GM12878 (cell line): ENCODE data around the gene ECT2. TPM values are rescaled to one million over a fixed set of nuclear protein-coding genes. Genes with fewer than 3 reads are reported as not detected.

Source experiments
- ATAC-seq: fragments of 200-7000 bp; cut with Tn5 transposase; 3 replicates; pipeline ENCODE4 v1.9.1; 2020; ENCODE audit warnings: mild to moderate bottlenecking, moderate library complexity
- BruUV-seq: library from RNA; stranded (reverse); fragments of 400-500 nt; replicated peaks from 2 replicates; lab custom pipeline; 2021; lab: Mats Ljungman, UMichigan
- CTCF ChIA-PET: fragments of 300-600 bp; sonication (Branson Sonifier 250); formaldehyde crosslinking; extraction: SDS; loops from one replicate; lab custom pipeline; 2021; ENCODE audit warnings: inconsistent platforms; lab: Yijun Ruan, JAX
- POLR2A ChIA-PET: fragments of 350-600 bp; formaldehyde crosslinking; extraction: SDS; loops from one replicate; lab custom pipeline; 2021; ENCODE audit warnings: inconsistent platforms; lab: Charles Lee
- RAD21 ChIA-PET: fragments of 300-600 bp; sonication (Branson Sonifier 250); formaldehyde crosslinking; loops from one replicate; lab custom pipeline; 2023; ENCODE audit warnings: antibody characterized with exemption; ENCODE audit not compliant: unreplicated experiment; lab: Charles Lee
- SMC1A ChIA-PET: fragments of 300-600 bp; sonication (Branson Sonifier 250); formaldehyde crosslinking; loops from one replicate; lab custom pipeline; 2023; ENCODE audit not compliant: unreplicated experiment, uncharacterized antibody; lab: Charles Lee
- DNase-seq: peaks from one replicate; pipeline ENCODE4 v3.0.0-alpha.2; 2011; ENCODE audit warnings: low read depth, low spot score
- FAIRE-seq: peaks from 3 replicates; lab custom pipeline; 2011; peaks lifted over from hg19 to GRCh38; lab: Jason Lieb, UNC
- H2AFZ ChIP-seq: 2 replicates; pipeline ENCODE4 v1.6.0; 2011; ENCODE audit warnings: low read depth, low read length, control low read depth; ENCODE audit not compliant: control insufficient read depth
- H3K27ac ChIP-seq: 2 replicates; pipeline ENCODE4 v1.5.1; 2011; ENCODE audit warnings: control low read depth; ENCODE audit not compliant: control insufficient read depth, insufficient read depth
- H3K27me3 ChIP-seq, 2 experiments: replicated peaks in 1 of 2; 2 replicates each; pipeline versions ENCODE4 v1.6.0 to v1.6.1; 2011; ENCODE audit warnings: low read length in 1 of 2; ENCODE audit not compliant: control insufficient read depth in 2 of 2, insufficient read depth in 2 of 2
- H3K36me3 ChIP-seq, 2 experiments: 2 replicates each; pipeline ENCODE4 v1.5.1; 2011; ENCODE audit warnings: low read length in 1 of 2; ENCODE audit not compliant: control insufficient read depth in 2 of 2, insufficient read depth in 2 of 2
- H3K4me1 ChIP-seq: 2 replicates; pipeline ENCODE4 v1.6.1; 2011; ENCODE audit warnings: mild to moderate bottlenecking, low read length, moderate library complexity, mixed read lengths; ENCODE audit not compliant: control insufficient read depth, insufficient read depth
- H3K4me2 ChIP-seq: 2 replicates; pipeline ENCODE4 v1.6.0; 2011; ENCODE audit warnings: control low read depth; ENCODE audit not compliant: control insufficient read depth, insufficient read depth
- H3K4me3 ChIP-seq: fragments of 200-600 bp; sonication (generic); 2 replicates; pipeline ENCODE4 v1.5.1; 2016
- H3K79me2 ChIP-seq: 2 replicates; pipeline ENCODE4 v1.6.0; 2011; ENCODE audit warnings: low read length; ENCODE audit not compliant: control insufficient read depth, insufficient read depth
- H3K9ac ChIP-seq: 2 replicates; pipeline ENCODE4 v1.8.0; 2011; ENCODE audit warnings: low read length, control low read depth, mixed read lengths; ENCODE audit not compliant: control insufficient read depth, insufficient read depth
- H3K9me3 ChIP-seq: replicated peaks from 3 replicates; pipeline ENCODE4 v1.5.1; 2011; ENCODE audit warnings: mild to moderate bottlenecking, low read length; ENCODE audit not compliant: control insufficient read depth, insufficient read depth
- H4K20me1 ChIP-seq: 2 replicates; pipeline ENCODE4 v1.6.0; 2011; ENCODE audit not compliant: control insufficient read depth, insufficient read depth
- DPF2 ChIP-seq: fragments of 450-650 bp; IDR thresholded peaks from 2 replicates; pipeline ENCODE4 v1.6.1; 2017; ENCODE audit warnings: mild to moderate bottlenecking
- FOXK2 ChIP-seq: fragments of 450-650 bp; IDR thresholded peaks from 2 replicates; pipeline ENCODE4 v1.6.1; 2017; ENCODE audit warnings: mild to moderate bottlenecking, moderate library complexity
- IKZF1 ChIP-seq: fragments of 450-650 bp; conservative IDR thresholded peaks from 2 replicates; pipeline ENCODE4 v1.6.1; 2017; ENCODE audit warnings: antibody characterized with exemption, mild to moderate bottlenecking
- IKZF2 ChIP-seq, 2 experiments: fragments of 450-650 bp; IDR thresholded peaks; 2 replicates each; pipeline ENCODE4 v1.6.1; 2017; ENCODE audit warnings: mild to moderate bottlenecking in 2 of 2, moderate library complexity in 2 of 2
- MXI1 ChIP-seq: fragments of 150-350 bp; IDR thresholded peaks from 2 replicates; pipeline ENCODE4 v1.6.1; 2011; ENCODE audit warnings: low read depth, mild to moderate bottlenecking, inconsistent platforms, low read length, improper control_type of control experiment
- NBN ChIP-seq: fragments of 450-650 bp; IDR thresholded peaks from 2 replicates; pipeline ENCODE4 v1.6.1; 2016
- NFXL1 ChIP-seq: fragments of 450-650 bp; IDR thresholded peaks from 2 replicates; pipeline ENCODE4 v1.6.1; 2017; ENCODE audit warnings: antibody characterized with exemption, mild to moderate bottlenecking, borderline replicate concordance
- PML ChIP-seq: IDR thresholded peaks from 2 replicates; pipeline ENCODE4 v1.6.1; 2012; ENCODE audit warnings: low read length, inconsistent platforms
- TCF12 ChIP-seq: IDR thresholded peaks from 2 replicates; pipeline ENCODE4 v1.6.1; 2011; ENCODE audit warnings: low read depth, mild to moderate bottlenecking, low read length
- TCF3 ChIP-seq: IDR thresholded peaks from 2 replicates; pipeline ENCODE4 v1.6.1; 2012; ENCODE audit warnings: low read depth, mild to moderate bottlenecking, low read length, borderline replicate concordance; ENCODE audit not compliant: insufficient read depth
- ZNF24 ChIP-seq: fragments of 450-650 bp; IDR thresholded peaks from 2 replicates; pipeline ENCODE4 v1.6.1; 2017; ENCODE audit warnings: antibody characterized with exemption, mild to moderate bottlenecking
- WGBS: methylation state at CpG from one replicate; pipeline ENCODE4 v1.1.6; 2016; ENCODE audit warnings: low lambda C conversion rate; ENCODE audit not compliant: insufficient replicate concordance, insufficient coverage; ENCODE audit errors: missing lambda C conversion rate; 5-methylcytosine and 5-hydroxymethylcytosine counted together
- in situ Hi-C: fragments of 300-500 bp; cut with MboI; formaldehyde crosslinking; loops from 9 replicates; pipeline ENCODE4 v1.14.3; 2018; ENCODE audit warnings: mixed read lengths
- intact Hi-C: fragments of 100-400 bp; cut with micrococcal nuclease; formaldehyde crosslinking; loops from one replicate; pipeline ENCODE4 v1.14.2; 2022; ENCODE audit not compliant: unreplicated experiment
- polyA plus RNA-seq, 11 experiments: library from polyadenylated mRNA; depleted of rRNA in 4 of 11; unstranded in 6 of 11; stranded (reverse) in 5 of 11; fragments of >200 nt; fragmentation: Nextera tagmentation in 4 of 11; fragmentation: Illumina TruSeq in 1 of 11; extraction: Ambion mirVana in 4 of 11; extraction: Trizol in 1 of 11; gene quantifications; 1 replicate in 1 of 11; 2 replicates in 10 of 11; pipeline versions ENCODE4 v1.2.1 to v1.2.3, GENCODE V29; 2011 to 2016; ENCODE audit warnings: inconsistent platforms in 2 of 11, missing spikeins in 2 of 11, low read depth in 1 of 11
- total RNA-seq, 4 experiments: library from RNA; depleted of rRNA in 3 of 4; stranded (reverse); fragments of >200 nt in 3 of 4; fragmentation: Illumina TruSeq in 1 of 4; extraction: Trizol in 1 of 4; gene quantifications; 2 replicates each; pipeline versions ENCODE4 v1.2.1 to v1.2.3, GENCODE V29; 2013 to 2021
- TF ChIP-seq, protein P1 (sequence below): IDR thresholded peaks from 2 replicates; pipeline ENCODE4 v1.6.1; 2012; ENCODE audit warnings: improper control_type of control experiment, low read depth, low read length; ENCODE audit not compliant: insufficient replicate concordance
- TF ChIP-seq, protein P2 (sequence below): fragments of 450-650 bp; IDR thresholded peaks from 2 replicates; pipeline ENCODE4 v1.6.1; 2018; ENCODE audit warnings: borderline replicate concordance, mild to moderate bottlenecking; ENCODE audit not compliant: partially characterized antibody

Gene ECT2
- total and polyA plus RNA-seq, 10 of the 15 experiments (the other 5 are each of a cell fraction or from before 2014, with no cell fraction given), result 21.5 to 47.8 (median 38.2) TPM

DNA sequence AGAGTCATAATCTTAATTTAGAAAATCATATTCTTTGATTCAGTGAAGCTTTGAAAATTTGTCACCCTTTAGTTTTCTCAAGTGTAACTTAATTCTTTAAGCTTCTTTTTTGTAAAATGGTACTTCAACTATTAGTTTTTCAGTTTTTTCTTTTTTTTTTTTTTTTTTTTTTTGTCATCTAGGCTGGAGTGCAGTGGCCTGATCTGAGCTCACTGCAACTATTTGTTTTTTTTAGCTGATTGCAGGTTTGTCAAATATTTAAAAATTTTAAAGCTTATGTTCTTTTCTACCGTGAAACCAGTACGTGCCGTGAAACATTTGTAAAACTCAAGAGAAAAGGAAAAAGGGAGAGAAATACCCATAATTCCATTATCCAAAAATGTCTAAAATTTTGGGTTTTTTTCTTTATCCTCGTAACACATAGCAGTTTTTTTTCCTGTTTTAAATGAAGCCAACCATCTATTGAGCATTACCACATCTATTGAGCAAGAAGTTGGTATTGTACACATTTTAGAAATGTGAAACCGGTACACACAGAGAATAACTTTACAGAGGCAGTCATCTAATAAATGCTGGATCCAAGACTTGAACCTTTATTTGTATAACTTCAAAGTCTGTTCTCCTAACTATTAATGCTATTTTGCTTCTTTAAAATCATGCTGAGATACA, 25.7 kb downstream of the ECT2 start:
- Histone ChIP-seq H3K4me2 (no peak overlapping the region), H3K27me3 (no peaks in the 10 kb centered on the region), H3K79me2 (no peaks in the 10 kb centered on the region), H3K9ac (no peak overlapping the region), H3K4me1 (no peaks in the 10 kb centered on the region), H4K20me1 (no peaks in the 10 kb centered on the region; the same call in 1 of the 2 replicates), H3K36me3 (peaks cover 3 to 14% of the 10 kb centered on the region in 2 experiments), H2AFZ (no peak overlapping the region), H3K4me3 (no peak overlapping the region), H3K27ac (no peak overlapping the region), H3K9me3 (no peaks in the 10 kb centered on the region; the same call in 2 of the 3 replicates)
- ChIA-PET CTCF (interaction anchor here (0.9 to 1.2 kb wide), 2 partner anchors 11 to 26 kb away, joined by 3 to 4 read pairs; partner anchors contain the start of gene ECT2), POLR2A (interaction anchor here (0.6 to 0.9 kb wide), 2 partner anchors 11 to 83 kb away, joined by 4 to 5 read pairs; no protein-coding TSS in a partner anchor), SMC1A (interaction anchor here (0.9 to 1.4 kb wide), 2 partner anchors 26 to 103 kb away, joined by 3 to 4 read pairs; partner anchors contain the start of gene ECT2), RAD21 (no interaction called here)
- WGBS, result 100% methylated on average over 5 of the region's 5 CpGs
- no peak for TF ChIP-seq MXI1
- TF ChIP-seq NBN, result no peak
- TF ChIP-seq IKZF1, result no peak
- TF ChIP-seq, protein P1, sequence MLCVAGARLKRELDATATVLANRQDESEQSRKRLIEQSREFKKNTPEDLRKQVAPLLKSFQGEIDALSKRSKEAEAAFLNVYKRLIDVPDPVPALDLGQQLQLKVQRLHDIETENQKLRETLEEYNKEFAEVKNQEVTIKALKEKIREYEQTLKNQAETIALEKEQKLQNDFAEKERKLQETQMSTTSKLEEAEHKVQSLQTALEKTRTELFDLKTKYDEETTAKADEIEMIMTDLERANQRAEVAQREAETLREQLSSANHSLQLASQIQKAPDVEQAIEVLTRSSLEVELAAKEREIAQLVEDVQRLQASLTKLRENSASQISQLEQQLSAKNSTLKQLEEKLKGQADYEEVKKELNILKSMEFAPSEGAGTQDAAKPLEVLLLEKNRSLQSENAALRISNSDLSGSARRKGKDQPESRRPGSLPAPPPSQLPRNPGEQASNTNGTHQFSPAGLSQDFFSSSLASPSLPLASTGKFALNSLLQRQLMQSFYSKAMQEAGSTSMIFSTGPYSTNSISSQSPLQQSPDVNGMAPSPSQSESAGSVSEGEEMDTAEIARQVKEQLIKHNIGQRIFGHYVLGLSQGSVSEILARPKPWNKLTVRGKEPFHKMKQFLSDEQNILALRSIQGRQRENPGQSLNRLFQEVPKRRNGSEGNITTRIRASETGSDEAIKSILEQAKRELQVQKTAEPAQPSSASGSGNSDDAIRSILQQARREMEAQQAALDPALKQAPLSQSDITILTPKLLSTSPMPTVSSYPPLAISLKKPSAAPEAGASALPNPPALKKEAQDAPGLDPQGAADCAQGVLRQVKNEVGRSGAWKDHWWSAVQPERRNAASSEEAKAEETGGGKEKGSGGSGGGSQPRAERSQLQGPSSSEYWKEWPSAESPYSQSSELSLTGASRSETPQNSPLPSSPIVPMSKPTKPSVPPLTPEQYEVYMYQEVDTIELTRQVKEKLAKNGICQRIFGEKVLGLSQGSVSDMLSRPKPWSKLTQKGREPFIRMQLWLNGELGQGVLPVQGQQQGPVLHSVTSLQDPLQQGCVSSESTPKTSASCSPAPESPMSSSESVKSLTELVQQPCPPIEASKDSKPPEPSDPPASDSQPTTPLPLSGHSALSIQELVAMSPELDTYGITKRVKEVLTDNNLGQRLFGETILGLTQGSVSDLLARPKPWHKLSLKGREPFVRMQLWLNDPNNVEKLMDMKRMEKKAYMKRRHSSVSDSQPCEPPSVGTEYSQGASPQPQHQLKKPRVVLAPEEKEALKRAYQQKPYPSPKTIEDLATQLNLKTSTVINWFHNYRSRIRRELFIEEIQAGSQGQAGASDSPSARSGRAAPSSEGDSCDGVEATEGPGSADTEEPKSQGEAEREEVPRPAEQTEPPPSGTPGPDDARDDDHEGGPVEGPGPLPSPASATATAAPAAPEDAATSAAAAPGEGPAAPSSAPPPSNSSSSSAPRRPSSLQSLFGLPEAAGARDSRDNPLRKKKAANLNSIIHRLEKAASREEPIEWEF, result no peak
- no peak for TF ChIP-seq TCF3
- TF ChIP-seq TCF12, result no peak
- TF ChIP-seq DPF2, result no peak
- no peak for TF ChIP-seq PML
- no peak for TF ChIP-seq FOXK2
- no peak for TF ChIP-seq IKZF2 (IDR thresholded peaks at IDR 0.05)
- TF ChIP-seq, protein P2, sequence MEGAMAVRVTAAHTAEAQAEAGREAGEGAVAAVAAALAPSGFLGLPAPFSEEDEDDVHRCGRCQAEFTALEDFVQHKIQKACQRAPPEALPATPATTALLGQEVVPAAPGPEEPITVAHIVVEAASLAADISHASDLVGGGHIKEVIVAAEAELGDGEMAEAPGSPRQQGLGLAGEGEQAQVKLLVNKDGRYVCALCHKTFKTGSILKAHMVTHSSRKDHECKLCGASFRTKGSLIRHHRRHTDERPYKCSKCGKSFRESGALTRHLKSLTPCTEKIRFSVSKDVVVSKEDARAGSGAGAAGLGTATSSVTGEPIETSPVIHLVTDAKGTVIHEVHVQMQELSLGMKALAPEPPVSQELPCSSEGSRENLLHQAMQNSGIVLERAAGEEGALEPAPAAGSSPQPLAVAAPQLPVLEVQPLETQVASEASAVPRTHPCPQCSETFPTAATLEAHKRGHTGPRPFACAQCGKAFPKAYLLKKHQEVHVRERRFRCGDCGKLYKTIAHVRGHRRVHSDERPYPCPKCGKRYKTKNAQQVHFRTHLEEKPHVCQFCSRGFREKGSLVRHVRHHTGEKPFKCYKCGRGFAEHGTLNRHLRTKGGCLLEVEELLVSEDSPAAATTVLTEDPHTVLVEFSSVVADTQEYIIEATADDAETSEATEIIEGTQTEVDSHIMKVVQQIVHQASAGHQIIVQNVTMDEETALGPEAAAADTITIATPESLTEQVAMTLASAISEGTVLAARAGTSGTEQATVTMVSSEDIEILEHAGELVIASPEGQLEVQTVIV, result no peak
- TF ChIP-seq NFXL1, result no peak
- TF ChIP-seq ZNF24, result no peak
- ATAC-seq (no peak), DNase-seq (no peak), FAIRE-seq (no peak)
- BruUV-seq, result no TSS peak
- intact Hi-C loops, result no loop called here
- in situ Hi-C loops, result no loop called here
